KMS-11 (cell line): ENCODE data around the gene ERI3.

Experiments used
- H2AFZ ChIP-seq: fragments of 200-600 bp; sonication (generic); 2 replicates; pipeline ENCODE4 v1.6.1; 2016; ENCODE audit warnings: antibody characterized with exemption, mixed run types, low read depth
- H3K27ac ChIP-seq: fragments of 200-600 bp; sonication (generic); 2 replicates; pipeline ENCODE4 v1.6.1; 2016; ENCODE audit warnings: mild to moderate bottlenecking, mixed run types
- H3K27me3 ChIP-seq: fragments of 200-600 bp; sonication (generic); 2 replicates; pipeline ENCODE4 v1.6.1; 2017; ENCODE audit warnings: mild to moderate bottlenecking, low read depth, mixed run types, moderate library complexity; ENCODE audit not compliant: insufficient read depth
- H3K36me3 ChIP-seq: fragments of 200-600 bp; sonication (generic); 2 replicates; pipeline ENCODE4 v1.6.1; 2017; ENCODE audit warnings: mild to moderate bottlenecking, mixed run types; ENCODE audit not compliant: insufficient read depth
- H3K4me1 ChIP-seq: fragments of 200-600 bp; sonication (generic); 2 replicates; pipeline ENCODE4 v1.6.1; 2016; ENCODE audit warnings: mild to moderate bottlenecking, low read depth, mixed run types; ENCODE audit not compliant: poor library complexity, severe bottlenecking
- H3K4me2 ChIP-seq: fragments of 200-600 bp; sonication (generic); 2 replicates; pipeline ENCODE4 v1.7.0; 2016; ENCODE audit warnings: mild to moderate bottlenecking, mixed run types
- H3K4me3 ChIP-seq: fragments of 200-600 bp; sonication (generic); IDR thresholded peaks from 2 replicates; pipeline ENCODE4 v1.6.1; 2017; ENCODE audit warnings: low read depth, low read length, mixed read lengths; ENCODE audit not compliant: insufficient read depth
- H3K79me2 ChIP-seq: fragments of 200-600 bp; sonication (generic); 2 replicates; pipeline ENCODE4 v1.6.1; 2016; ENCODE audit warnings: low read depth, mixed run types; ENCODE audit not compliant: insufficient read depth
- H3K9ac ChIP-seq: fragments of 200-600 bp; sonication (generic); 2 replicates; pipeline ENCODE4 v1.6.1; 2016; ENCODE audit warnings: mild to moderate bottlenecking, mixed run types
- H4K20me1 ChIP-seq: fragments of 200-600 bp; sonication (generic); 2 replicates; pipeline ENCODE4 v1.6.1; 2016; ENCODE audit warnings: mild to moderate bottlenecking, mixed run types; ENCODE audit not compliant: insufficient read depth
- TF ChIP-seq, protein P1 (sequence below): fragments of 200-600 bp; sonication (generic); conservative IDR thresholded peaks from 2 replicates; pipeline ENCODE4 v1.6.1; 2017; ENCODE audit warnings: low read depth, mild to moderate bottlenecking, antibody characterized with exemption, low read length, moderate library complexity, mixed read lengths

The ERI3 gene

DNA sequence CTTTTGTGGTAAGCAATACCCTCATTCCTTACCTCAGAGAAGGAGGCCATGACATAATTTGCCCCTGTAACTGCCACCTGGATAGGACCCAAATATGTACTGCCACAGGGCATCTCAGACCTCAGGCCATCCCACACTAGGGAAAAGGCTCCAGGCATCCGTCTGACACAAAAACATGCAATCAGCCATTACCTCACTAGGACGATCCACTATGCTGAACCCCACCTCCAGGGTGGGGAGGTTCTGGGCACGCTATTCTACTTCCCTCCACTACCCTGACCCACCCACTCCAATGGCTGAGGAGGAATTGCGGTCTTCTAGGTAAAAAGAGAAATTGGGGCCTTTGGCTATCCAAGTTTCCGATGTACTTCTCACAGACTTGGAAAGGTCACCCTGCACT is 53.6 kb downstream of the ERI3 start:
- no peak overlapping the region for H2AFZ ChIP-seq
- no peaks in the 10 kb centered on the region for H3K36me3 ChIP-seq
- no peak overlapping the region for H3K27ac ChIP-seq

DNA sequence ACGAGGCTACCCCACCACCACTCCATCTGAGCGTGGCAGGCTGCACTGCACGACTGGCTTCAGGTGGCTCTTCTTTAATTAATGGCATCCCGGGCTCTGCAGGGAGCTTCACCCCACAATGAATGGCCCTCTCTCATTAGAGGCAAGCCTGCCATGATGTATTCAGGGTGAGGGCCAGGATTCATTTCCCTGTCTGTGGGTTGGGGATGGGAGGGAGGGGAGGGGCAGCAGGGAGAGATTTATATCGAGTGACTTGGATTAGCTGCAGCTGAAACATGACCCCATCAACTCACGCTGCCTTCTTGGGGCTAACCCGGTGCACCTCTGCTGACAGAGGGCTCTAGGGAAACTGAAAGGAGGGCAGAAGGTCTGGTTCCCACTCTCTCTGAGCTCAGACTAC is 54.2 kb downstream of the ERI3 start:
- TF ChIP-seq, protein P1, sequence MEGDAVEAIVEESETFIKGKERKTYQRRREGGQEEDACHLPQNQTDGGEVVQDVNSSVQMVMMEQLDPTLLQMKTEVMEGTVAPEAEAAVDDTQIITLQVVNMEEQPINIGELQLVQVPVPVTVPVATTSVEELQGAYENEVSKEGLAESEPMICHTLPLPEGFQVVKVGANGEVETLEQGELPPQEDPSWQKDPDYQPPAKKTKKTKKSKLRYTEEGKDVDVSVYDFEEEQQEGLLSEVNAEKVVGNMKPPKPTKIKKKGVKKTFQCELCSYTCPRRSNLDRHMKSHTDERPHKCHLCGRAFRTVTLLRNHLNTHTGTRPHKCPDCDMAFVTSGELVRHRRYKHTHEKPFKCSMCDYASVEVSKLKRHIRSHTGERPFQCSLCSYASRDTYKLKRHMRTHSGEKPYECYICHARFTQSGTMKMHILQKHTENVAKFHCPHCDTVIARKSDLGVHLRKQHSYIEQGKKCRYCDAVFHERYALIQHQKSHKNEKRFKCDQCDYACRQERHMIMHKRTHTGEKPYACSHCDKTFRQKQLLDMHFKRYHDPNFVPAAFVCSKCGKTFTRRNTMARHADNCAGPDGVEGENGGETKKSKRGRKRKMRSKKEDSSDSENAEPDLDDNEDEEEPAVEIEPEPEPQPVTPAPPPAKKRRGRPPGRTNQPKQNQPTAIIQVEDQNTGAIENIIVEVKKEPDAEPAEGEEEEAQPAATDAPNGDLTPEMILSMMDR = no peak
- no peak overlapping the region for H2AFZ ChIP-seq
- no peaks in the 10 kb centered on the region for H4K20me1 ChIP-seq
- no peaks in the 10 kb centered on the region for H3K36me3 ChIP-seq
- no peak overlapping the region for H3K27ac ChIP-seq
- H3K9ac ChIP-seq = no peak overlapping the region
- H3K4me3 ChIP-seq = no peak overlapping the region
- peaks cover 1% of the 10 kb centered on the region for H3K4me1 ChIP-seq
- no peak overlapping the region for H3K4me2 ChIP-seq
- H3K79me2 ChIP-seq = no peaks in the 10 kb centered on the region
- H3K27me3 ChIP-seq = no peaks in the 10 kb centered on the region

More for the DNA sequence above, 53.6 kb downstream of the ERI3 start:
- H3K4me2 ChIP-seq = no peak overlapping the region
- no peaks in the 10 kb centered on the region for H3K27me3 ChIP-seq
- no peaks in the 10 kb centered on the region for H4K20me1 ChIP-seq
- H3K9ac ChIP-seq = no peak overlapping the region
- TF ChIP-seq, protein P1 = no peak
- no peak overlapping the region for H3K4me3 ChIP-seq
- H3K79me2 ChIP-seq = no peaks in the 10 kb centered on the region
- H3K4me1 ChIP-seq = peaks cover 7% of the 10 kb centered on the region

DNA sequence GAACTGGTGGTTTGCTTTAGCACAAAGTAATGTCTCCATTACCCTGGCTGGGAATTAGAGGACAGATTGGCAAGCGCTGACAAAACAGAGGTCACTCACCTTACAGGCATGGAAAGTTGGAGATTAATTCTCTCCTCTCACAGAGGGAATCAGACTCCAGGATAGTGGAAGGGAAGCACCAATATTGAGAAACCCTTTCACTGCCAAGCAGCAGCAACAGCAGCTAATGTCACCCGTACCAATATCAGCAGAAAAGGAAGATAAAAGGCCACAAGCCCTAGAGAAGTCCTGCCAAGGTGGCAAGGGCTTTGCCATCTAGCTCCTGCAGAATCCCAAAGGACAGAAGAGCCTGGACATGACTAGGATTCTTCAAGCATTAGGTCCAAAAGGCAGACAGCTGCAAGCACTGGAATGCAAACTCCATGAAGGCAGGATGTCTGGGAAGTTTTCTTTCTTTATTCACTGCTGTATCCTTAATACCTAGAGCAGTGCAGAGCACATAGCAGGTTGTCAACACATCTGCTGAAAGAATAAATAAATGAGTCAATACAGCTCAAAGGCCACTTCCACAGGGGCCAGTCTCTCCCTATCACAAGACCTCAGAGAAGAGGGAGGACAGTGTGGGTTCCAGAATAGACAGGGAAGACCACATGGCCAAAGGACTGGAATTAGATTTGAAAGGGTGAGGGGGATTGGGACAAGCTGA is 57.2 kb downstream of the ERI3 start:
- Histone ChIP-seq H4K20me1 (no peaks in the 10 kb centered on the region), H3K4me3 (no peak overlapping the region), H2AFZ (no peak overlapping the region), H3K27ac (no peak overlapping the region), H3K27me3 (no peaks in the 10 kb centered on the region), H3K79me2 (no peaks in the 10 kb centered on the region), H3K9ac (no peak overlapping the region), H3K4me1 (no peaks in the 10 kb centered on the region), H3K36me3 (no peaks in the 10 kb centered on the region), H3K4me2 (no peak overlapping the region)
- TF ChIP-seq, protein P1 = no peak

DNA sequence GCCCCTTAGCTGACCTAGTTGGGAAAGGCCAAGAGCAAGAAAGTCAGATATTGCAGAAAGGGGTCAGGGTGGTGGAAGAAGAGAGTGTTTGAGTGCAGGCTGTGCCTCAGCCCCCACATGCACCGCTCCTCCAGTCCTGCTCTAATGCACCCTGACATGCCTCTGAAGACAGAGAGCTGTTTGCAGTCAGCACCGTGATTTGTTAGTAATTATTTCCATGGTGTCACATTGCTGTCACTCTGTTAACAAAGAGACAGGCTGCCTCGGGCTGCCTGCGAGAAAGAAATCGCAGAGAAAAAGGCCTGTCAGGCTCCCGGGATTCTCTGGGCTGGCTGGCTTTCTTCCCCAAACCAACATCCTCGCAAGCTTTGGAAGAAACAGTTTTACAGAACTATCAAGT is 58.3 kb downstream of the ERI3 start:
- Histone ChIP-seq H2AFZ (no peak overlapping the region), H3K27me3 (no peaks in the 10 kb centered on the region), H3K4me2 (no peak overlapping the region), H3K27ac (no peak overlapping the region), H3K36me3 (no peaks in the 10 kb centered on the region), H3K4me1 (no peaks in the 10 kb centered on the region), H3K79me2 (no peaks in the 10 kb centered on the region), H4K20me1 (no peaks in the 10 kb centered on the region), H3K9ac (no peak overlapping the region), H3K4me3 (no peak overlapping the region)
- TF ChIP-seq, protein P1 = no peak
